ENCODE data around the gene ZCCHC24. TPM values are rescaled to one million over a fixed set of nuclear protein-coding genes. Genes with fewer than 3 reads are reported as not detected.

Gene ZCCHC24
- total RNA-seq, 1 experiment from 2014 or later: 3.8 TPM

DNA sequence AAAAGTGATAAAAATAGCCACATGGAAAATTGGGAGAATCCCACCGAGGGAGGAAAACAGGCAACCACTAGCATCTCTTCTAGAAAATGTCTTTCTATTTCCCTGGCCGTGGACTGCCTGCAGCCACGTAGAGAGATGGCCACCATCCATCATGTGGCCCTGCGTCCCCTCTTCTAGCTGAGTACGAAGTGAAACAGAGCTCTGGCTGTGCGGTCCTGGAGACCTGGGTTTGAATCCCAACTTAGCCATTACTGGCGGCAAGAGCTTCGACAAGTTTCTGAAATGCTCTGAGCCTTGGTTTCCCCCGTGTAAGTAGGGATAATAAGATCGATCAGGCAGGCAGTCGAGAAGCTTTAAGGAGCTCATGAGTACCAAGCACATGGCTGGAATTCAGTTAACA lies 32.9 kb downstream of the ZCCHC24 start:
- no peaks in the 10 kb centered on the region; the same call in 1 of the 2 replicates for H3K27me3 Mint-ChIP-seq (ENCODE audit: low read depth)
- Histone ChIP-seq H3K18ac (ENCODE audit: insufficient read length, low read depth, low read length) (no peak overlapping the region), H3K23me2 (ENCODE audit: insufficient read length, low read depth, low read length, poor library complexity, severe bottlenecking) (no peaks in the 10 kb centered on the region), H4K5ac (ENCODE audit: insufficient read length, low read depth, low read length) (no peak overlapping the region), H3K23ac (ENCODE audit: insufficient read length, low read depth, low read length) (no peak overlapping the region), H2BK12ac (ENCODE audit: insufficient read length, low read depth, low read length) (no peak overlapping the region), H4K8ac (replicated peaks; ENCODE audit: insufficient read length, low read depth, low read length) (no peak overlapping the region), H4K20me1 (ENCODE audit: control insufficient read depth, insufficient read depth, insufficient read length) (peaks cover 4% of the 10 kb centered on the region), H3K4me2 (ENCODE audit: insufficient read depth, insufficient read length, low read length) (no peak overlapping the region), H2BK5ac (ENCODE audit: insufficient read length, low read length) (no peak overlapping the region), H2BK20ac (ENCODE audit: low read depth, low read length, poor library complexity, severe bottlenecking) (no peak overlapping the region), H3K14ac (ENCODE audit: insufficient read depth, low read length) (no peak overlapping the region), H3K9ac (ENCODE audit: extremely low read depth, insufficient read length, low read length) (no peak overlapping the region), H3T11ph (ENCODE audit: low read length) (no peak overlapping the region), H3K4me1 (ENCODE audit: insufficient read depth, low read length) (no peaks in the 10 kb centered on the region), H2AK5ac (ENCODE audit: insufficient read length, low read length) (no peak overlapping the region), H3K79me1 (ENCODE audit: insufficient read depth, low read depth, low read length, poor library complexity, severe bottlenecking) (no peaks in the 10 kb centered on the region), H3K27ac (ENCODE audit: insufficient read length, low read depth, low read length) (no peak overlapping the region), H3K9me3 (ENCODE audit: control insufficient read depth, low read depth, low read length) (no peaks in the 10 kb centered on the region), H2AFZ (ENCODE audit: low read length) (no peak overlapping the region), H4K91ac (ENCODE audit: insufficient read length, low read depth, low read length) (no peak overlapping the region), H2BK120ac (ENCODE audit: low read depth, low read length, poor library complexity, severe bottlenecking) (no peak overlapping the region), H2BK15ac (ENCODE audit: low read depth, low read length) (no peak overlapping the region), H3K79me2 (ENCODE audit: insufficient read depth, low read length) (no peaks in the 10 kb centered on the region), H3K27me3 (ENCODE audit: insufficient read depth, low read length) (no peaks in the 10 kb centered on the region), H3K4ac (ENCODE audit: low read depth, low read length) (no peak overlapping the region), H3K56ac (ENCODE audit: insufficient read length, low read depth, low read length) (no peak overlapping the region)
- no peaks in the 10 kb centered on the region for H3K9me3 Mint-ChIP-seq
- no peak for DNase-seq
- H3K4me3 Mint-ChIP-seq: no peak overlapping the region
- no CpG with 5 or more reads among the region's 11 CpGs for WGBS (ENCODE audit: extremely low coverage, insufficient read length, low lambda C conversion rate)
- H3K27ac Mint-ChIP-seq: no peak overlapping the region
- TF ChIP-seq, protein P1, sequence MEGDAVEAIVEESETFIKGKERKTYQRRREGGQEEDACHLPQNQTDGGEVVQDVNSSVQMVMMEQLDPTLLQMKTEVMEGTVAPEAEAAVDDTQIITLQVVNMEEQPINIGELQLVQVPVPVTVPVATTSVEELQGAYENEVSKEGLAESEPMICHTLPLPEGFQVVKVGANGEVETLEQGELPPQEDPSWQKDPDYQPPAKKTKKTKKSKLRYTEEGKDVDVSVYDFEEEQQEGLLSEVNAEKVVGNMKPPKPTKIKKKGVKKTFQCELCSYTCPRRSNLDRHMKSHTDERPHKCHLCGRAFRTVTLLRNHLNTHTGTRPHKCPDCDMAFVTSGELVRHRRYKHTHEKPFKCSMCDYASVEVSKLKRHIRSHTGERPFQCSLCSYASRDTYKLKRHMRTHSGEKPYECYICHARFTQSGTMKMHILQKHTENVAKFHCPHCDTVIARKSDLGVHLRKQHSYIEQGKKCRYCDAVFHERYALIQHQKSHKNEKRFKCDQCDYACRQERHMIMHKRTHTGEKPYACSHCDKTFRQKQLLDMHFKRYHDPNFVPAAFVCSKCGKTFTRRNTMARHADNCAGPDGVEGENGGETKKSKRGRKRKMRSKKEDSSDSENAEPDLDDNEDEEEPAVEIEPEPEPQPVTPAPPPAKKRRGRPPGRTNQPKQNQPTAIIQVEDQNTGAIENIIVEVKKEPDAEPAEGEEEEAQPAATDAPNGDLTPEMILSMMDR (conservative IDR thresholded peaks at IDR 0.05): no peak
- H3K36me3 Mint-ChIP-seq (ENCODE audit: insufficient read depth in 1 of 3, low read depth in 3 of 3): no peaks in the 10 kb centered on the region; a peak in 1 of 7 replicates
- H3K4me1 Mint-ChIP-seq: peaks cover 3 to 9% of the 10 kb centered on the region in 2 experiments; a peak in 3 of 4 replicates
